ENCODE data around the gene ATE1. TPM values are rescaled to one million over a fixed set of nuclear protein-coding genes. Genes with fewer than 3 reads are reported as not detected.

Gene ATE1
- total RNA-seq, 1 experiment from 2014 or later, result 39.2 TPM

GRCh38 chr10:121846555-121846954 lies 81.3 kb downstream of the ATE1 start:
- Histone ChIP-seq H2AFZ (ENCODE audit: low read depth, low read length, poor library complexity, severe bottlenecking) (no peak overlapping the region), H3K9ac (ENCODE audit: low read length) (no peak overlapping the region), H3K27me3 (ENCODE audit: insufficient read depth, low read length) (no peaks in the 10 kb centered on the region), H3K9me3 (ENCODE audit: control insufficient read depth in 1 of 2, insufficient read depth in 1 of 2, low read depth in 1 of 2, low read length in 2 of 2) (no peaks in the 10 kb centered on the region), H3K36me3 (ENCODE audit: control insufficient read depth in 1 of 2, insufficient read depth in 2 of 2, low read length in 2 of 2) (no peaks in the 10 kb centered on the region), H3K79me2 (ENCODE audit: insufficient read depth, low read length) (no peaks in the 10 kb centered on the region), H3K4me3 (replicated peaks in 1 of 2; ENCODE audit: low read depth in 1 of 2, low read length in 2 of 2) (no peak overlapping the region), H3K4me2 (ENCODE audit: low read length) (no peak overlapping the region), H4K20me1 (ENCODE audit: insufficient read depth) (no peaks in the 10 kb centered on the region), H3K9me2 (ENCODE audit: insufficient read depth) (no peaks in the 10 kb centered on the region), H3K27ac (ENCODE audit: low read depth, low read length) (no peak overlapping the region), H3K4me1 (ENCODE audit: control insufficient read depth in 1 of 2, insufficient read depth in 2 of 2, low read length in 2 of 2) (no peaks in the 10 kb centered on the region)
- no peak for TF ChIP-seq EZH2phosphoT487 (IDR thresholded peaks at IDR 0.05; ENCODE audit: borderline replicate concordance)
- TF ChIP-seq POLR2AphosphoS5 (IDR thresholded peaks at IDR 0.05; ENCODE audit: low read depth, low read length), result no peak
- TF ChIP-seq MAX (IDR thresholded peaks at IDR 0.05), result no peak
- TF ChIP-seq ELF1 (IDR thresholded peaks at IDR 0.05; ENCODE audit: borderline replicate concordance, low read depth), result no peak
- no peak for TF ChIP-seq TCF7L2 (IDR thresholded peaks at IDR 0.05; ENCODE audit: borderline replicate concordance, extremely low read depth, insufficient read depth, insufficient read length)
- TF ChIP-seq YY1 (IDR thresholded peaks at IDR 0.05; ENCODE audit: extremely low read depth, insufficient replicate concordance, low read depth, low read length), result no peak
- no peak for TF ChIP-seq EZH2 (IDR thresholded peaks at IDR 0.05)
- no peak for TF ChIP-seq CEBPB (IDR thresholded peaks at IDR 0.05; ENCODE audit: low read depth)
- TF ChIP-seq ZNF274 (IDR thresholded peaks at IDR 0.05; ENCODE audit: low read depth, low read length), result no peak
- TF ChIP-seq JUND (IDR thresholded peaks at IDR 0.05), result no peak
- TF ChIP-seq SIN3A (IDR thresholded peaks at IDR 0.05; ENCODE audit: low read depth), result no peak
- TF ChIP-seq POLR2A (IDR thresholded peaks at IDR 0.05; ENCODE audit: borderline replicate concordance, extremely low read depth, insufficient read depth, insufficient read length), result no peak
- TF ChIP-seq ZBTB33 (IDR thresholded peaks at IDR 0.05; ENCODE audit: extremely low read depth, insufficient replicate concordance, low read length), result no peak
- TF ChIP-seq REST (IDR thresholded peaks at IDR 0.05; ENCODE audit: low read depth), result no peak
- TF ChIP-seq EGR1 (IDR thresholded peaks at IDR 0.05; ENCODE audit: low read depth), result no peak
- TF ChIP-seq, protein P1, sequence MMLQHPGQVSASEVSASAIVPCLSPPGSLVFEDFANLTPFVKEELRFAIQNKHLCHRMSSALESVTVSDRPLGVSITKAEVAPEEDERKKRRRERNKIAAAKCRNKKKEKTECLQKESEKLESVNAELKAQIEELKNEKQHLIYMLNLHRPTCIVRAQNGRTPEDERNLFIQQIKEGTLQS (IDR thresholded peaks at IDR 0.05), result no peak
- TF ChIP-seq, protein P2, sequence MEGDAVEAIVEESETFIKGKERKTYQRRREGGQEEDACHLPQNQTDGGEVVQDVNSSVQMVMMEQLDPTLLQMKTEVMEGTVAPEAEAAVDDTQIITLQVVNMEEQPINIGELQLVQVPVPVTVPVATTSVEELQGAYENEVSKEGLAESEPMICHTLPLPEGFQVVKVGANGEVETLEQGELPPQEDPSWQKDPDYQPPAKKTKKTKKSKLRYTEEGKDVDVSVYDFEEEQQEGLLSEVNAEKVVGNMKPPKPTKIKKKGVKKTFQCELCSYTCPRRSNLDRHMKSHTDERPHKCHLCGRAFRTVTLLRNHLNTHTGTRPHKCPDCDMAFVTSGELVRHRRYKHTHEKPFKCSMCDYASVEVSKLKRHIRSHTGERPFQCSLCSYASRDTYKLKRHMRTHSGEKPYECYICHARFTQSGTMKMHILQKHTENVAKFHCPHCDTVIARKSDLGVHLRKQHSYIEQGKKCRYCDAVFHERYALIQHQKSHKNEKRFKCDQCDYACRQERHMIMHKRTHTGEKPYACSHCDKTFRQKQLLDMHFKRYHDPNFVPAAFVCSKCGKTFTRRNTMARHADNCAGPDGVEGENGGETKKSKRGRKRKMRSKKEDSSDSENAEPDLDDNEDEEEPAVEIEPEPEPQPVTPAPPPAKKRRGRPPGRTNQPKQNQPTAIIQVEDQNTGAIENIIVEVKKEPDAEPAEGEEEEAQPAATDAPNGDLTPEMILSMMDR (IDR thresholded peaks at IDR 0.05 in 2 of 3, conservative IDR thresholded peaks at IDR 0.05 in 1 of 3; ENCODE audit: borderline replicate concordance in 1 of 3, insufficient read depth in 1 of 3, low read depth in 2 of 3, low read length in 2 of 3), result no peak
- TF ChIP-seq CBX3 (IDR thresholded peaks at IDR 0.05; ENCODE audit: low read depth), result no peak
- TF ChIP-seq ZFX (IDR thresholded peaks at IDR 0.05), result no peak
- intact Hi-C loops (cut with micrococcal nuclease), result no loop called here
- POLR2A ChIA-PET, result no interaction called here
- CTCF ChIA-PET, result no interaction called here
- RAD21 ChIA-PET (ENCODE audit: low non-redundant PET in 1 of 2, low total read pairs in 2 of 2, uncharacterized antibody in 2 of 2, unreplicated experiment in 2 of 2), result no interaction called here
- no TSS peak for BruUV-seq (replicated peaks)
- DNase-seq (ENCODE audit: low read depth, low spot score) (no peak), ATAC-seq (no peak)

Data from HCT116 (cell line).